Mesothelial cell of epicardium (in vitro differentiated cells): ENCODE results near the gene MS4A18. TPM values are rescaled to one million over a fixed set of nuclear protein-coding genes. Genes with fewer than 3 reads are reported as not detected.

Experiments
- DNase-seq, 2 experiments: peaks; one replicate each; pipeline ENCODE4 v3.0.0; 2021; ENCODE audit warnings: low spot score in 2 of 2; ENCODE audit not compliant: unreplicated experiment in 2 of 2
- H3K27ac Mint-ChIP-seq: 2 replicates; pipeline ENCODE4 v1.8.0; 2021; ENCODE audit warnings: mixed read lengths
- H3K27me3 Mint-ChIP-seq: 2 replicates; pipeline ENCODE4 v1.8.0; 2021; ENCODE audit warnings: low read depth, mixed read lengths
- H3K36me3 Mint-ChIP-seq: 2 replicates; pipeline ENCODE4 v1.8.0; 2021; ENCODE audit warnings: mixed read lengths
- H3K4me1 Mint-ChIP-seq: 2 replicates; pipeline ENCODE4 v1.8.0; 2021; ENCODE audit warnings: mixed read lengths
- H3K4me3 Mint-ChIP-seq: 2 replicates; pipeline ENCODE4 v1.8.0; 2021; ENCODE audit warnings: mild to moderate bottlenecking, moderate library complexity, mixed read lengths
- H3K9me3 Mint-ChIP-seq: 2 replicates; pipeline ENCODE4 v1.8.0; 2021; ENCODE audit warnings: mixed read lengths
- CTCF ChIP-seq: fragments of 200-600 bp; sonication (generic); IDR thresholded peaks from one replicate; pipeline ENCODE4 v1.5.0; 2021; ENCODE audit warnings: antibody characterized with exemption; ENCODE audit not compliant: unreplicated experiment
- total RNA-seq: library from RNA; stranded (reverse); gene quantifications from 3 replicates; pipeline ENCODE4 v1.2.1, GENCODE V29; 2021

Gene MS4A18
- total RNA-seq, 1 donor from 2014 or later = not detected

DNA sequence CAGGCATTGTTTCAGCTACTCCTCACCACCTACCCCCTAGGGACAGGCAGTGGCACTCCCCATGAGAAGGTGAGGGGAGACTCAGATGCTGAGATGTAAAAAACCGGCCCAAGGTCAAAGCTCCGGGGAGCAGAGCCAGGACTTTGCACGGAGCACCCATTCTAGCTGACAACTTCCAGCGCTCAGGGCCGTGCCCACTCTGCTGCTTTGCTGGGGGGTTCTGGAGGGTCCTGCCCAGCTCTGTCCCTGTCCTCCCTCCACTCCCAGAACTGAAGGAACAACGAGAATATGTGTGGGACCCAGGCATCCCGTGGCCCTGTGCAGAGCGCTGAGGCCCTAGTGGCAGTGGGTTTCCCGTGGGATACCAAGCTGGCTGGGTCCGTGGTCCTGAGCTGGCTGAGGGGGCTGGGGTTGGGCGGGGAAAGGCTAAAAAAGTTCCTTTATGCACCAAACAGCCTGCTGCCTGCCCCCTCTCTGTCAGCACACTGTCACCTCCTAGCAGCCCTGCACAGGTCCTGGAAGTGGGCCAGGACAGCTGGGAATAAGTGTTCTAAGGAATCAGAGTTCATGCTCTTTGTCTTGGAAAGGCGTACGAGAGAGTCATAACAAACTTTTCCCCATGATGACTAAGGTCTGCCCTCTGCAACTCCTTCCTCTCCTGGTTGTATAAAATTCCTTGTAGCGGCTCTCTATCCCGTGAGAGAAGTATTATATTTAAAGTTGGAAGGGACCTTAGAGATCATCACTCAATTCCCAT lies 62.5 kb downstream of the MS4A18 start:
- no peak for DNase-seq
- Mint-ChIP-seq H3K27ac (no peak overlapping the region), H3K4me3 (no peak overlapping the region), H3K36me3 (no peaks in the 10 kb centered on the region), H3K4me1 (peaks cover 12% of the 10 kb centered on the region), H3K27me3 (peaks cover 4% of the 10 kb centered on the region), H3K9me3 (peaks cover 5% of the 10 kb centered on the region)
- no peak for TF ChIP-seq CTCF

GRCh38 chr11:60788401-60789125 lies 64.0 kb downstream of the MS4A18 start:
- H3K27me3 Mint-ChIP-seq = peaks cover 14% of the 10 kb centered on the region
- peaks cover 12% of the 10 kb centered on the region for H3K4me1 Mint-ChIP-seq
- no peaks in the 10 kb centered on the region for H3K36me3 Mint-ChIP-seq
- DNase-seq = no peak
- H3K27ac Mint-ChIP-seq = no peak overlapping the region
- peaks cover 13% of the 10 kb centered on the region for H3K9me3 Mint-ChIP-seq
- H3K4me3 Mint-ChIP-seq = no peak overlapping the region
- no peak for TF ChIP-seq CTCF

- peaks cover 17% of the 10 kb centered on the region for H3K27me3 Mint-ChIP-seq
- no peaks in the 10 kb centered on the region for H3K36me3 Mint-ChIP-seq
- H3K27ac Mint-ChIP-seq = no peak overlapping the region
- H3K4me3 Mint-ChIP-seq = no peak overlapping the region
- H3K9me3 Mint-ChIP-seq = peaks cover 13% of the 10 kb centered on the region
- no peak for DNase-seq
- peaks cover 8% of the 10 kb centered on the region for H3K4me1 Mint-ChIP-seq
- TF ChIP-seq CTCF = no peak
These were observed 66.2 kb downstream of the MS4A18 start for GRCh38 chr11:60790726-60791125.

- no peak for TF ChIP-seq CTCF
- DNase-seq = no peak
- H3K4me1 Mint-ChIP-seq = peaks cover 4% of the 10 kb centered on the region
- H3K27ac Mint-ChIP-seq = no peak overlapping the region
- H3K4me3 Mint-ChIP-seq = no peak overlapping the region
- peaks cover 17% of the 10 kb centered on the region for H3K27me3 Mint-ChIP-seq
- no peaks in the 10 kb centered on the region for H3K36me3 Mint-ChIP-seq
- H3K9me3 Mint-ChIP-seq = peaks cover 13% of the 10 kb centered on the region
These were observed 66.8 kb downstream of the MS4A18 start for GRCh38 chr11:60791153-60791933.

DNA sequence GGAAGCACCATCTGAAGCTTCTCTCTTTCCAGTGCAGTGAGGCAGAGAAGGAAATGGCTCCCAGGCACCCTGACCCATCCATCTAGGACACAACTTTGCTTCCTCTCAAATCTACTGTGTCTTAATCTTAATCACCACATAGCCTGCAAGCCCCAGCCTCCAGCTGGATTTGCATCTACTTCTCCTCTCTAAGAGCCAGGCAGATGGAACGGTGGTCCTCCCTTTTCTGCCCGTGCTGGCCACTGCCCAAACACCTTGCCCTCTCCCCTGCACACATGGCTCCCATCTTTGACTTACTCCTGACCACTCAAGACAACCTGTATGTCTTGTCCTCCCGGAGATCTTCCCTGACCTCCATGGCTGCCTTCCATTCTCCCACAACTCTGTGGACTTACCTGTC lies 68.0 kb downstream of the MS4A18 start:
- no peak for DNase-seq
- peaks cover 20% of the 10 kb centered on the region for H3K27me3 Mint-ChIP-seq
- H3K36me3 Mint-ChIP-seq = no peaks in the 10 kb centered on the region
- peaks cover 13% of the 10 kb centered on the region for H3K9me3 Mint-ChIP-seq
- H3K4me1 Mint-ChIP-seq = no peaks in the 10 kb centered on the region
- H3K27ac Mint-ChIP-seq = no peak overlapping the region
- TF ChIP-seq CTCF = no peak
- H3K4me3 Mint-ChIP-seq = no peak overlapping the region

Other genes starting within 250 kb of the MS4A18 start
- not detected in 3 replicates for gene MS4A12, start 231.9 kb upstream of the MS4A18 start, total RNA-seq
- not detected in 3 replicates for gene MS4A13, start 209.3 kb upstream of the MS4A18 start, total RNA-seq
- not detected in 3 replicates for gene MS4A8, start 25.1 kb upstream of the MS4A18 start, total RNA-seq
- 0.13 to 0.42 TPM (median 0.18 TPM) in 3 replicates for gene MS4A15, start 32.1 kb downstream of the MS4A18 start, total RNA-seq
- gene MS4A10, start 60.6 kb downstream of the MS4A18 start, total RNA-seq = not detected in 3 replicates
- gene CCDC86, start 117.4 kb downstream of the MS4A18 start, total RNA-seq = 22.5 to 23.2 TPM (median 22.6 TPM) in 3 replicates
- 0.60 to 0.75 TPM (median 0.71 TPM) in 3 replicates for gene PTGDR2, start 131.2 kb downstream of the MS4A18 start, total RNA-seq
- gene ZP1, start 142.8 kb downstream of the MS4A18 start, total RNA-seq = 0.16 to 0.31 TPM in 2 of 3 replicates, not detected in the other
- 96.3 to 100 TPM (median 97.6 TPM) in 3 replicates for gene PRPF19, start 181.9 kb downstream of the MS4A18 start, total RNA-seq
- 52.5 to 56.8 TPM (median 55.2 TPM) in 3 replicates for gene TMEM109, start 189.4 kb downstream of the MS4A18 start, total RNA-seq
- 182 to 197 TPM (median 193 TPM) in 3 replicates for gene TMEM132A, start 199.7 kb downstream of the MS4A18 start, total RNA-seq
- gene SLC15A3, start 227.5 kb downstream of the MS4A18 start, total RNA-seq = 5.0 to 7.4 TPM (median 5.2 TPM) in 3 replicates
- gene CD6, start 247.0 kb downstream of the MS4A18 start, total RNA-seq = 0.27 to 0.31 TPM in 2 of 3 replicates, not detected in the other